ENCODE results near the gene SH2D1B.

GRCh38 chr1:162389971-162390370 is 22.0 kb downstream of the SH2D1B start:
- TF ChIP-seq CTCF (IDR thresholded peaks at IDR 0.05; ENCODE audit: extremely low read depth in 1 of 2, insufficient read depth in 1 of 2, low read depth in 1 of 2, low read length in 2 of 2) (no peak), POLR2A (IDR thresholded peaks at IDR 0.05; ENCODE audit: low read depth, low read length) (no peak), POLR2AphosphoS5 (IDR thresholded peaks at IDR 0.05; ENCODE audit: insufficient read depth, low read depth, low read length) (no peak)
